Stimulated activated CD4-positive, alpha-beta T cell treated with anti-CD3 and anti-CD28 coated beads, Interleukin-4, amount 100 ng/mL, for 1 hour (primary cell): ENCODE measurements around the gene MCM10.
"Not testable (repeated sequence)": the region's sequence is repeated elsewhere in the genome, so short reads cannot be mapped to it uniquely, and the experiment has no call there.

Experiments used
- DNase-seq: peaks from one replicate; pipeline ENCODE4 v3.0.0-alpha.2; 2020

The MCM10 gene

DNA sequence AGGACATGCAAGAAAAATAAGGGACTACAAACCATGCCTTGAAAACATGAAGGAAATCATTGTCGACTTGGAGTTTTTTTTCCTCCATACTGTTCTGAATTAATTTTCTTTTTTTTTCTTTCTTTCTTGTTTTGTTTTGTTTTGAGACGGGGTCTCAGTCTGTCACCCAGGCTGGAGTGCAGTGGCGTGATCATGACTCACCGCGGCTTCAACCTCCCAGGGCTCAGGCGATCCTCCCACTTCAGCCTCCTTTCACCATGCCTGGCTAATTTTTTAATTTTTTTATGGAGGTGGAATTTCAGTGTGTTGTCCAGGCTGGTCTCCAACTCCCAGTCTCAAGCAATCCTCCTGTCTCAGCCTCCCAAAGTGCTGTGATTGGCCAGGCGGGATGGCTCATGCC lies 61.2 kb downstream of the MCM10 start:
- no peak for DNase-seq

DNA sequence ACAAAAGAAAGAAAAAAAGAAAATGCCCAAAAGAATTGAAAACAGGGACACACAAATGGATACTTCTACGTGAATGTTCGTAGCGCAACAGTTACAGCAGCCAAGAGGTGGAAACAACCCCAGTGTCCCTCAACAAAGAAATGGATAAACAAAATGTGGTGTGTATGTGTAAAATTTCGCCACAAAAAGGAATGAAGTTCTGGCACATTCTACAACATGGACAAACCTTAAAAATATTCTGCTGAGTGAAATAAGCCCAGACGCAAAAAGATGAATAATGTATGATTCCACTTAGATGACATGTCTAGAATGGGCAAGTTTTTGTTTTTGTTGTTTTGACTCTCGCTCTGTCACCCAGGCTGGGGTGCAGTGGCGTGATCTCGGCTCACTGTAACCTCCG lies 61.9 kb downstream of the MCM10 start:
- no peak for DNase-seq

- no peak for DNase-seq
These were observed 63.0 kb downstream of the MCM10 start for GRCh38 chr10:13224210-13224995.

DNA sequence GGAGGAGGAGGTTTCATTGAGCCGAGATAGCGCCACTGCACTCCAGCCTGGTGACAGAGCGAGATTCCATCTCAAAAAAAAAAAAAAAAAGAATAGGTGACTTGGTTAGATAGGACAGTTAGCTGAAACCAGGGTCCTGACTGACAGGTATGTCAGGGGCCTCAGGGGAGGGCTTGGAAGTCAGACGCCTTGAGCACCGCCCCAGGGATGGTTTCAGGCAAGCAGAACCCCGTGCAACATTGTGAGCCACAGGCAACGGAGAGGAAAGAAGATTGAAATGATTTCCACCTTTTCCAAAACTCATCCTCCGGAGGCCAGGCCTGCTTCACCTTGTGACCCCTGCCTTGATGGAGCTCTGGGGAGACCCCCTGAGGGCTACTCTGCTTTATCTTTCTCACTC lies 64.2 kb downstream of the MCM10 start:
- no peak for DNase-seq

- no peak for DNase-seq
These were observed 65.7 kb downstream of the MCM10 start for GRCh38 chr10:13227031-13227430.

DNA sequence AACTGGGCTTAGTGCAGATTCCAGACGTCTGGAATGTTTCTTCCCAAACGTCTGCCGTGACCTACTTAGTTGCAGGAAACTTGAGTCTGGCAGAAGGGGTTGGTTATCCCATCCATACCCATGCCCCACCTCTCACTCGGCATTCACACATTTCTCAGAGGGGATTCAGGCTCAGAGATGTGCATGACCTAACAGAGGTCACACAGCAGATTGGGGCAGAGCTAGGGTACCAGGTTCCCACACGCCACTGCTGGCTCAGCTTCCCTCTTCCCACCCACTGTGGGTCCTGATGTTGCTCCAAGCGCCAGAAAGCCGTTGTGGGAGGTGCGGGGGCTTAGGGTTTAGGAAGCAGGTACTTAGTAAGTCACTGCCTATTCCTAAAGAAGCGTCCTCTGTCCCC lies 69.8 kb downstream of the MCM10 start:
- no peak for DNase-seq

- no peak for DNase-seq
These were observed 70.5 kb downstream of the MCM10 start for GRCh38 chr10:13231808-13232207.

DNA sequence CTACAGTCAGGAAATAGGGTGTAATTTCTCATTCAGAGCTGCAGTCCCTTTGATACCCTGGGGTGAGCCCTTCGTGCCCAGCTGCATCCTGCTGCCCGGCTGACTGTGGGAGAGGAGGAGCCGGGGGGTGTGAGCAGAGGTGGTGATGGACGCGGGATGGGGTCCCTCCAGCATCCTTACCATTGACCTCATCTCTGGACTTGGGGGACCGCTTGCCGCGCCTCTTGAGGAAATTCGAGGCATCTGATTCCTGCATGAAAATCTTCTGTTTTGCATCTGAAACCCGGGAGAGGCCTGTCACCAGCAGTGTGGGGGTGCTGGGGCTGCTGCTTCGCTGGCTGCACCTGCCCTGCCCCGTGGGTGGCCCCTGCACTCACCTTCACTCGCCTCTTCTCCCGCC lies 72.0 kb downstream of the MCM10 start:
- DNase-seq: no peak

GRCh38 chr10:13234172-13234571 lies 72.8 kb downstream of the MCM10 start, which contains the start of gene UCMA:
TSS of gene UCMA (minus strand) at chr10:13234374. CDS start at chr10:13234258, 116 bp downstream.
- DNase-seq: no peak

DNA sequence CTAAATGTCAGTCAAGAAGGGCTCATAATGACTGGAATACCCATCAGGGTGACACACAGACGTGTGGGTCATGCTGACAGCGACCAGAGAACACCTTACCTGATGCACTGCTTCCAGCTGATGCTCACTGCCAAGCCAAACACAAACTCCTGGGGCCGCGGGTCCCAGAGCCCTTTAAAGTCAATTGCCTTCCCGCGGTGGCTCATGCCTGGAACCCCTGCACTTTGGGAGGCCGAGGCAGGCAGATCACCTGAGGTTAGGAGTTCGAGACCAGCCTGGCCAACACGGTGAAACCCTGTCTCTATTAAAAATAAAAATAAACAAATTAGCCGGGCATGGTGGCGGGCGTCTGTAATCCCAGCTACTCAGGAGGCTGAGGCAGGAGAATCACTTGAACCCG lies 73.4 kb downstream of the MCM10 start:
- DNase-seq: not testable (repeated sequence)

DNA sequence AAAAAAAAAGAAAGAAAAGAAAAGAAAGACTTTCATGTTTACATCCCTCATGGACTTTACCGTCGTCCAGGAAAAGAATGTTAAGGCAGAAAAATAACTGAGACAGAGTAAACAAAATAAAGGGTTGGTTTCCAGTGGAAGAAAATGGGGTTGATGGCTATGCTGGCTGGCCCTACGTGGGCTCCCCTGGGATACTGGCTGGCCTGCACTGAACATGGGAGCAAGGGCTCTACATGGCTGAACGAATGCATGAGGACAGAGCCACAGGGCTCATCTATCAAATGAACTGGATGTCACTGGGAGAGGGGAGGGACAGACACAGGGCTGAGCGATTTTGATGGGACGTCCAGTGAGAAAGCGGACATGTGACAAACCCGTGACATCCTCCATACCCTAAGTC lies 75.3 kb downstream of the MCM10 start:
- DNase-seq: no peak

DNA sequence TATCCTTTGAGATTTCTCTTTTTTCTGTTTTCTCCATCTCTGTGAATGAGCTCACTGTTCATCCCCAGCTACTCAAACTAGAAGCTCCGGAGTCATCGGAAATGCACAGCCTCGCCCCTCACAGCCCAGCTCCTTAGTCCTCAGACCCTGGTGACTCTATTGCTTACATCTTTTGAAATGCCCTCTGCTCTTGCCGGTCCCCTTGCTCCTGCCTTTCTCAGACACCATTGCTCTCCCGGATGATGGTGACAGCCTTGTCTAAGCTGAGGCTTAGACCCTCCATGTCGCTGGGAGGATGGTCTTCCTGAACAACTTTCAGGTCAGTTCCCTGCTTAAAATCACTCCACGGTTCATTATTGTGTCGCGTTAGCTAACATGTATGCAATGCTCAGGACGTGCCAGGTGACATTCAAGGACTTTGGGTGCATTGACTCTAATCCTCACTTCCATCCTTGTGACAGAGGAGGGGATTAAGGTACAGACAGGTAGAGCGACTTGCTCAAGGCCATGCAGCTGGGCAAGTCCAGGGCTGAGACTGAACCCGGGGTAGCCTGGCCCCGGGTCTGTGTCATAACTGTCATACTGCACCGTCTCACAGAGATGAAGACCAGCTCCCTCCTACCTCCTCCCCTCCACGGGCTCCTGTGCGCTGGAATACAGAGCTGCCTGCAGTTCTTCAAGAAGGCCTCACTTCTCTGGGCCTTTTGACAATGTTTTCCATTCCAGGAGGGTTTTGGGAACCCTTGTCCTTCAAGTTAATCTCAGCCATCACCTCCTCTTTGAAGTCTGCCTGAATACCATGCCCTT lies 77.1 kb downstream of the MCM10 start:
- DNase-seq: no peak

- DNase-seq: no peak
These were observed 78.6 kb downstream of the MCM10 start for GRCh38 chr10:13239923-13240322.

DNA sequence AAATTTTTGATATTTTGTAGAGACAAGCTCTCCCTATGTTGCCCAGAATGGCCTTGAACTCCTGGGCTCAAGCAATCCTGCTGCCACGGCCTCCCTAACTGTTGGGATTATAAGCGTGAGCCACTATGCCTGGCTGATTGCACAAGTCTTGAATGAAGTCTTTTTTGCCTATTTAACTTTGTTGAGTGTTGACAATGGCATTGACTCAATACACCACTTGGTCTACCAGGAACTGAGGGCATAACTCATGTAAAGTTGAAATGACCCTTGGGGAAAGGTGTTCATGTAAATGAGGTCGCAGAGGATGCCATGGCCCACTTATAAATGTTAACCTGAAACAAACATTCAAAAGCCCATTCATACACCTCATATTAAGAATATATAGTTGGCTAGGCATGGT lies 80.3 kb downstream of the MCM10 start:
- DNase-seq: no peak

DNA sequence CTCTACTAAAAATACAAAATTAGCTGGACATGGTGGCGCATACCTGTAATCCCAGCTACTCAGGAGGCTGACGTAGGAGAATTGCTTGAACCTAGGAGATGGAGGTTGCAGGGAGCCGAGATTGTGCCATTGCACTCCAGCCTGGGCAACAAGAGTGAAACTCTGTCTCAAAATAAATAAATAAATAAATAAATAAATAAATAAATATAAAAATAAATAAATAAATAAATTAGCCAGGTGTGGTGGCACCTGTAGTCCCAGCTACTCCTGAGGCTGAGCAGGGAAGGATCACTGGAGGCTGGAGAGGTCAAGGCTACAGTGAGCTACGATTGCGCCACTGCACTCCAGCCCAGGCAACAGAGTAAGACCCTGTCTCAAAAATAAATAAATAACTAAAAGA lies 80.9 kb downstream of the MCM10 start:
- not testable (repeated sequence) for DNase-seq

- no peak for DNase-seq
These were observed 85.9 kb downstream of the MCM10 start for GRCh38 chr10:13247246-13247645.

- no peak for DNase-seq
These were observed 86.4 kb downstream of the MCM10 start for GRCh38 chr10:13247784-13248183.

DNA sequence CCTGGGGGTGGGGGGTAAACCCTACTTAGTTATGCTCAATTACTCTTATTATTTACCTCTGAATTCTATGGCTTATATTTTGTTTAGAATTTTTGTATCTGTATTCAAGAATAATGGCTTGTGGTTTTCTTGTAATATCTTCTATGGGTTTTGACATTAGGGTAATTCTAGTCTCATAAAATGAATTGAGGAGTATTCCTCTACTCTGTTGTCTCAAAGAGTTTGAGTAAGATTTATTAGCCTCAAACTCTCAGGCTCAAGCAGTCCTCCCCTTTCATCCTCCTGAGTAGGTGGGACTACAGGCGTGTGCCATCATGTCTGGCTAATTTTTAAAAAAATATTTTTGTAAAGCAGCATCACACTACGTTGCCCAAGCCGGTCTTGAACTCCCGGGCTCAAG lies 92.4 kb downstream of the MCM10 start:
- DNase-seq: no peak

DNA sequence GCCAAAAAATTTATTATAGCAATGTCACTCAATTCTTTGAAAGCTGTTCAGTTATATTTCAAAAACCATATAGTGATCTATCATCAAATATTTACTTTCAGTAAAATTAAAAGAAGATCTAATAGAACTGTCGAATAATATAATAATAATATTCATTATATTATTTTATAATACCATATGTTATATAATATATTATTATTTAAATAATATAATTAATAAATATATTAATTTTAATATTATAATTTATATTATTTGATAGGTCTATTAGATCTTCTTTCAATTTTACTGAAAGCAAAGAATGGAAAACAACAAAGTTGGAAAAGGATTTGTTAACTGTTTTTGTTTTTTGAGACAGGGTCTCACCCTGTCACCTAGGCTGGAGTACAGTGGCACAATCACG lies 95.3 kb downstream of the MCM10 start:
- no peak for DNase-seq

DNA sequence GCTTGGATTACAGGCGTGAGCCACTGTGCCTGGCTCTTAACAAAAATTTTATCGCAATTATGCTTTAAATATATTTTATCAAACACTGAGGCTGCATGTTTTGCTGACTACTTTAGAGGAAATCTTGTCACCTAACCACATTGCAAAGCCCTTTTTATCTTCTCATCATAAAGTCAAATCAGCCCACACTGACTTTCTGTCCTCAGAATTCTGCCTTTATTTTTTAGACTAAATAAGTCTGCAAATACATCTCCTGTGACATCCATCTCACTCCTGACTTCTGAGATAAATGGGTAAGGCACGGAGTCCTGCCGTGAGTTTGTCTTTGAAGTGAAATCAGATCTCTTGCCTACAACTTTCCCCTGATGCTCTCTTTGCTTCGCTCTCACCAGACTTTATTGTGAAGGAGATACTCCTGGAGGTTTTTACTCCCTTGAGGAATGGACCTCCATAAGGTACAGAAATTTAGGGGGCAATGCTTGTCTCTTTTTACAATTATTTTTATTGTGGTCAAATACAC lies 96.3 kb downstream of the MCM10 start:
- DNase-seq: no peak
